HG03439 (cell line): ENCODE measurements around the gene PROSER1.
"Not testable (repeated sequence)": the region's sequence is repeated elsewhere in the genome, so short reads cannot be mapped to it uniquely, and the experiment has no call there.

Experiments
- ATAC-seq: cut with Tn5 transposase; IDR thresholded peaks from one replicate; pipeline ENCODE4 v1.9.1; 2021; ENCODE audit warnings: mild to moderate bottlenecking, moderate library complexity; ENCODE audit not compliant: unreplicated experiment

Gene PROSER1

GRCh38 chr13:39032150-39032549, 5.7 kb downstream of the PROSER1 start:
- ATAC-seq: no peak

- no peak for ATAC-seq
These were observed 12.5 kb downstream of the PROSER1 start for GRCh38 chr13:39025433-39025839.

- no peak for ATAC-seq
These were observed 14.1 kb downstream of the PROSER1 start for GRCh38 chr13:39023761-39024160.

- ATAC-seq: no peak
These were observed 14.6 kb downstream of the PROSER1 start for GRCh38 chr13:39023316-39023715.

GRCh38 chr13:39020853-39021462, 16.9 kb downstream of the PROSER1 start:
- no peak for ATAC-seq

- ATAC-seq: peak; percentile 73
These were observed 21.1 kb downstream of the PROSER1 start for GRCh38 chr13:39016787-39017186.

GRCh38 chr13:39016087-39016486, 21.8 kb downstream of the PROSER1 start:
- peak; percentile 96 for ATAC-seq

GRCh38 chr13:39013462-39013861, 24.4 kb downstream of the PROSER1 start:
- no peak for ATAC-seq

GRCh38 chr13:39012608-39013007, 25.3 kb downstream of the PROSER1 start:
- ATAC-seq: no peak

GRCh38 chr13:39006371-39007111, 31.3 kb downstream of the PROSER1 start:
- not testable (repeated sequence) for ATAC-seq

GRCh38 chr13:38998739-38999138, 39.1 kb downstream of the PROSER1 start:
- no peak for ATAC-seq

GRCh38 chr13:38993381-38993780, 44.5 kb downstream of the PROSER1 start:
- ATAC-seq: no peak

GRCh38 chr13:38990693-38991092, 47.2 kb downstream of the PROSER1 start, which contains the start of gene STOML3:
TSS of gene STOML3 (minus strand) at chr13:38990831. CDS start at chr13:38990721, 110 bp downstream.
- ATAC-seq: no peak

- no peak for ATAC-seq
These were observed 56.8 kb downstream of the PROSER1 start for GRCh38 chr13:38981096-38981495.

- ATAC-seq: no peak
These were observed 57.2 kb downstream of the PROSER1 start for GRCh38 chr13:38980750-38981078.

GRCh38 chr13:38979891-38980749, 57.8 kb downstream of the PROSER1 start:
- no peak for ATAC-seq

- ATAC-seq: no peak
These were observed 67.4 kb downstream of the PROSER1 start for GRCh38 chr13:38970380-38971051.

- ATAC-seq: no peak
These were observed 68.7 kb downstream of the PROSER1 start for GRCh38 chr13:38969187-38969586.

- no peak for ATAC-seq
These were observed 70.4 kb downstream of the PROSER1 start for GRCh38 chr13:38967446-38967845.

GRCh38 chr13:38965281-38965680, 72.6 kb downstream of the PROSER1 start:
- ATAC-seq: no peak

- no peak for ATAC-seq
These were observed 77.7 kb downstream of the PROSER1 start for GRCh38 chr13:38960175-38960574.
